ENCODE results near the gene LRRTM4. TPM values are rescaled to one million over a fixed set of nuclear protein-coding genes. Genes with fewer than 3 reads are reported as not detected.

LRRTM4 gene
- total RNA-seq, 2 donors from 2014 or later, result 0.33 TPM; not detected in 1

- 41 to 42% methylated on average over 7 of the region's 7 CpGs for WGBS, 2 donors
- intact Hi-C loops (cut with DNase I), result no loop called here
- Histone ChIP-seq H3K27ac (no peak overlapping the region), H3K36me3 (replicated peaks in 1 of 2; ENCODE audit: insufficient read depth in 1 of 2, low read depth in 2 of 2) (no peaks in the 10 kb centered on the region), H3K4me3 (no peak overlapping the region), H3K27me3 (no peaks in the 10 kb centered on the region), H3K9me3 (no peaks in the 10 kb centered on the region), H3K4me1 (no peaks in the 10 kb centered on the region)
- ATAC-seq (no peak), DNase-seq (no peak)
- TF ChIP-seq CTCF (IDR thresholded peaks at IDR 0.05) (no peak), POLR2A (IDR thresholded peaks at IDR 0.05) (no peak)
Observed at GRCh38 chr2:77519888-77520506, 2.2 kb downstream of the LRRTM4 start.

- no peak for ATAC-seq
- WGBS, 2 donors, result 78 to 82% methylated on average over 14 of the region's 14 CpGs
Observed at GRCh38 chr2:77519164-77519887, 2.9 kb downstream of the LRRTM4 start.

GRCh38 chr2:77518311-77518710, 3.9 kb downstream of the LRRTM4 start:
- ATAC-seq (no peak), DNase-seq (no peak)
- no peak for TF ChIP-seq POLR2A (IDR thresholded peaks at IDR 0.05)
- TF ChIP-seq CTCF (IDR thresholded peaks at IDR 0.05), result no peak
- Histone ChIP-seq H3K4me3 (no peak overlapping the region), H3K4me1 (no peaks in the 10 kb centered on the region), H3K27me3 (no peaks in the 10 kb centered on the region), H3K9me3 (no peaks in the 10 kb centered on the region), H3K36me3 (replicated peaks in 1 of 2; ENCODE audit: insufficient read depth in 1 of 2, low read depth in 2 of 2) (no peaks in the 10 kb centered on the region), H3K27ac (no peak overlapping the region)
- intact Hi-C loops (cut with DNase I), result no loop called here
- WGBS, 2 donors, result 76 to 81% methylated on average over 7 of the region's 7 CpGs

More at GRCh38 chr2:77519164-77519887, 2.9 kb downstream of the LRRTM4 start:
- H3K9me3 ChIP-seq, result no peaks in the 10 kb centered on the region
- intact Hi-C loops (cut with DNase I), result no loop called here
- no peak overlapping the region for H3K4me3 ChIP-seq
- no peak overlapping the region for H3K27ac ChIP-seq
- TF ChIP-seq CTCF (IDR thresholded peaks at IDR 0.05) (no peak), POLR2A (IDR thresholded peaks at IDR 0.05) (no peak)
- no peaks in the 10 kb centered on the region for H3K27me3 ChIP-seq
- no peaks in the 10 kb centered on the region for H3K36me3 ChIP-seq (replicated peaks in 1 of 2; ENCODE audit: insufficient read depth in 1 of 2, low read depth in 2 of 2)
- no peaks in the 10 kb centered on the region for H3K4me1 ChIP-seq
- DNase-seq, result no peak

GRCh38 chr2:77513191-77513590, 9.0 kb downstream of the LRRTM4 start:
- H3K4me3 ChIP-seq, result no peak overlapping the region
- intact Hi-C loops (cut with DNase I), result no loop called here
- WGBS, 2 donors, result 66 to 76% methylated on average over 4 of the region's 4 CpGs

More at GRCh38 chr2:77513191-77513590, 9.0 kb downstream of the LRRTM4 start:
- H3K36me3 ChIP-seq (replicated peaks in 1 of 2; ENCODE audit: insufficient read depth in 1 of 2, low read depth in 2 of 2), result no peaks in the 10 kb centered on the region
- ATAC-seq (no peak), DNase-seq (no peak)
- no peaks in the 10 kb centered on the region for H3K4me1 ChIP-seq
- no peaks in the 10 kb centered on the region for H3K27me3 ChIP-seq
- H3K9me3 ChIP-seq, result no peaks in the 10 kb centered on the region
- H3K27ac ChIP-seq, result no peak overlapping the region
- no peak for TF ChIP-seq CTCF (IDR thresholded peaks at IDR 0.05)
- TF ChIP-seq POLR2A (IDR thresholded peaks at IDR 0.05), result no peak
